HEK293 (cell line): Measurements from ENCODE around the gene RNF225.
A peak's percentile ranks its signal among the peaks of the same experiment; 100 is the strongest.

Experiments used
- CTCF ChIA-PET: fragments of 350-600 bp; formaldehyde crosslinking; extraction: SDS; loops from one replicate; lab custom pipeline; 2021; ENCODE audit warnings: antibody characterized with exemption; lab: Yijun Ruan, JAX
- POLR2A ChIA-PET: fragments of 300-600 bp; formaldehyde crosslinking; extraction: SDS; loops from one replicate; lab custom pipeline; 2020; ENCODE audit warnings: antibody characterized with exemption, inconsistent platforms; lab: Yijun Ruan, JAX
- H3K27ac ChIP-seq: fragments of 200-500 bp; sonication (Bioruptor generic); 2 replicates; pipeline ENCODE4 v1.5.1; 2014; ENCODE audit warnings: low read depth, low read length, control low read depth, inconsistent platforms; ENCODE audit errors: extremely low read depth
- H3K36me3 ChIP-seq, 2 experiments: fragments of 200-500 bp in 1 of 2; sonication (Bioruptor generic) in 1 of 2; 1 replicate in 1 of 2; 2 replicates in 1 of 2; pipeline ENCODE4 v1.5.1; 2014 to 2017; ENCODE audit warnings: inconsistent platforms in 2 of 2, low read length in 2 of 2; ENCODE audit not compliant: control insufficient read depth in 2 of 2, insufficient read depth in 1 of 2
- H3K4me1 ChIP-seq: fragments of 200-500 bp; sonication (Bioruptor generic); 2 replicates; pipeline ENCODE4 v1.5.1; 2014; ENCODE audit warnings: mild to moderate bottlenecking, low read length, inconsistent platforms; ENCODE audit not compliant: control insufficient read depth, insufficient read depth
- H3K4me3 ChIP-seq: 2 replicates; pipeline ENCODE4 v1.5.1; 2011; ENCODE audit warnings: low read depth, mild to moderate bottlenecking, control low read depth, low read length, moderate library complexity
- H3K9me3 ChIP-seq: fragments of 200-500 bp; sonication (Bioruptor generic); 2 replicates; pipeline ENCODE4 v1.5.1; 2014; ENCODE audit warnings: low read depth, low read length, inconsistent platforms; ENCODE audit not compliant: control insufficient read depth, insufficient read depth
- KLF16 ChIP-seq: fragments of 450-650 bp; formaldehyde crosslinking; IDR thresholded peaks from 2 replicates; pipeline ENCODE4 v1.5.1; 2017; ENCODE audit warnings: missing biosample characterization, missing genetic modification characterization
- OVOL3 ChIP-seq: fragments of 450-650 bp; formaldehyde crosslinking; IDR thresholded peaks from 2 replicates; pipeline ENCODE4 v1.5.1; 2016; ENCODE audit warnings: missing biosample characterization, missing genetic modification characterization
- YY1 ChIP-seq: fragments of 450-650 bp; formaldehyde crosslinking; IDR thresholded peaks from 2 replicates; pipeline ENCODE4 v1.5.1; 2018; ENCODE audit warnings: missing biosample characterization, missing genetic modification characterization
- ZBTB20 ChIP-seq: fragments of 450-650 bp; formaldehyde crosslinking; IDR thresholded peaks from 2 replicates; pipeline ENCODE4 v1.5.1; 2016; ENCODE audit warnings: missing biosample characterization, missing genetic modification characterization
- ZBTB8A ChIP-seq: fragments of 450-650 bp; formaldehyde crosslinking; IDR thresholded peaks from 2 replicates; pipeline ENCODE4 v1.5.1; 2016; ENCODE audit warnings: missing biosample characterization, missing genetic modification characterization
- ZNF10 ChIP-seq: fragments of 450-650 bp; formaldehyde crosslinking; IDR thresholded peaks from 2 replicates; pipeline ENCODE4 v1.5.1; 2017; ENCODE audit warnings: missing biosample characterization, missing genetic modification characterization
- ZNF138 ChIP-seq: fragments of 450-650 bp; formaldehyde crosslinking; IDR thresholded peaks from 2 replicates; pipeline ENCODE4 v1.5.1; 2016; ENCODE audit warnings: missing biosample characterization, missing genetic modification characterization, borderline replicate concordance
- ZNF155 ChIP-seq: fragments of 450-650 bp; formaldehyde crosslinking; IDR thresholded peaks from 2 replicates; pipeline ENCODE4 v1.5.1; 2016; ENCODE audit warnings: missing biosample characterization, missing genetic modification characterization
- ZNF2 ChIP-seq: fragments of 450-650 bp; formaldehyde crosslinking; IDR thresholded peaks from 2 replicates; pipeline ENCODE4 v1.5.1; 2016; ENCODE audit warnings: missing biosample characterization, missing genetic modification characterization
- ZNF561 ChIP-seq: fragments of 450-650 bp; IDR thresholded peaks from 2 replicates; pipeline ENCODE4 v1.5.1; 2018; ENCODE audit warnings: missing biosample characterization, missing genetic modification characterization, borderline replicate concordance
- ZNF660 ChIP-seq: fragments of 450-650 bp; IDR thresholded peaks from 2 replicates; pipeline ENCODE4 v1.5.1; 2018; ENCODE audit warnings: missing biosample characterization, mild to moderate bottlenecking, missing genetic modification characterization
- ZNF768 ChIP-seq: fragments of 450-650 bp; formaldehyde crosslinking; IDR thresholded peaks from 2 replicates; pipeline ENCODE4 v1.5.1; 2018; ENCODE audit warnings: missing biosample characterization, mild to moderate bottlenecking, missing genetic modification characterization
- TF ChIP-seq, protein P1 (sequence below): sonication (generic); formaldehyde crosslinking; IDR thresholded peaks from 2 replicates; pipeline ENCODE4 v1.8.1; 2022; ENCODE audit warnings: mild to moderate bottlenecking, moderate library complexity, missing genetic modification reagents
- TF ChIP-seq, protein P2 (sequence below): fragments of 450-650 bp; formaldehyde crosslinking; IDR thresholded peaks from 2 replicates; pipeline ENCODE4 v1.5.1; 2016; ENCODE audit warnings: missing biosample characterization, missing genetic modification characterization
- TF ChIP-seq, protein P3 (sequence below): fragments of 450-650 bp; formaldehyde crosslinking; IDR thresholded peaks from 2 replicates; pipeline ENCODE4 v1.5.1; 2016; ENCODE audit warnings: missing biosample characterization, missing genetic modification characterization

The RNF225 gene

DNA sequence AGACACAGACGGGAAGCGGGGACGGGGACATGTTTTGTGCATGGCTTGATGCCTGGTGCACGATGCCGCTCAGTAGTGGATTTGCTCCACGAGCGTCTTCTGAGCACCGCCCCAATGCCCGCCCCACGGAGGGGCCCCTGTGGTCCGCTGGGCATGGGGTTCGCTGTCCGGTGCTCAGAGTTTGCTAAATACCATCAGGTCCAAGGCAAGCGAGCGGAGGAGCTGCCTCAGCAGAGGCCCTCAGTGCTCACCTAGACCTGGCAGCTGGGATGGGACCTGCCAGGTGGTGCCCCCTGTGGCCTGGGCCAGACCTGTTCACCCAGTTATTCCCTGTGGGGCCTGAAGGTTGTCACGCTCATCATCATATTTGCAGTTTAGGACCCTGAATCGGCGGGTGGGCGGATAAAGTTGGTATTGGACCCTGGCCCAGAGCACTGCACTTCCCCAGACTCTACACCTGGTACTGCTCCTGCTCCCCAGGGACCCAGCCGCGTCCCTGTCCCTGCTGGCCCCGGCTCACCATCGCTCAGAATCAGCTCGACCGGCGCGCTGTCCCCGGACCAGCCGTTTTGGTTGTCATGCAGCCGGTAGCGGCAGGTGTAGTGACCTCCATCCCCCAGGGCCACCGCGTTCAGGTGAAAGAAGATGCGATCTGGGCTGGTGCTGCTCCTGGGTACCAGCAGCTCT is 44.4 kb upstream of the RNF225 start:
- Histone ChIP-seq H3K4me3 (no peak overlapping the region), H3K9me3 (no peaks in the 10 kb centered on the region), H3K27ac (no peak overlapping the region), H3K36me3 (no peaks in the 10 kb centered on the region; a peak in 1 of 3 replicates), H3K4me1 (no peaks in the 10 kb centered on the region)
- no peak for TF ChIP-seq ZNF2
- ChIA-PET POLR2A (interaction anchor here (0.8 to 2.9 kb wide), 2 partner anchors 11 to 24 kb away, joined by 4 to 14 read pairs; partner anchors contain the start of genes ZNF497 and ZSCAN22), CTCF (no interaction called here)

DNA sequence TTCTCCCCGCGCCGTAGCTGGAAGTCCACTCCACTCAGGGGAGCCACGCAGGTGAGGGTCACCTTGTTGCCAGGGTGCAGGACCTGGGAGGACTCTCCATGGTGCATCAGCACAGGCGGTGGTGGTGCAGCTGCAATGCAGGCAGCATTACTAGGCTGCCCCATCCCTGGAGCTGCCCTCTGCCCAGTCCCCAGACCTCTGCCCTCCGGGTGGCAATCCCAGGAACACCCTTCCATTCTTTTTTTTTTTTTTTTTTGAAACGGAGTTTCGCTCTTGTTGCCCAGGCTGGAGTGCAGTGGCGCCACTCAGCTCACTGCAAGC is 43.9 kb upstream of the RNF225 start:
- Histone ChIP-seq H3K4me1 (no peaks in the 10 kb centered on the region), H3K27ac (no peak overlapping the region), H3K36me3 (no peaks in the 10 kb centered on the region; a peak in 1 of 3 replicates), H3K9me3 (no peaks in the 10 kb centered on the region), H3K4me3 (no peak overlapping the region)
- ChIA-PET CTCF (no interaction called here), POLR2A (interaction anchor here (0.8 to 2.9 kb wide), 2 partner anchors 11 to 25 kb away, joined by 4 to 14 read pairs; partner anchors contain the start of genes ZNF497 and ZSCAN22)
- TF ChIP-seq ZNF10 (no peak), ZNF660 (tag by site-specific recombination) (no peak), KLF16 (tag by site-specific recombination) (no peak), ZNF561 (tag by site-specific recombination) (no peak)
- TF ChIP-seq, protein P1, sequence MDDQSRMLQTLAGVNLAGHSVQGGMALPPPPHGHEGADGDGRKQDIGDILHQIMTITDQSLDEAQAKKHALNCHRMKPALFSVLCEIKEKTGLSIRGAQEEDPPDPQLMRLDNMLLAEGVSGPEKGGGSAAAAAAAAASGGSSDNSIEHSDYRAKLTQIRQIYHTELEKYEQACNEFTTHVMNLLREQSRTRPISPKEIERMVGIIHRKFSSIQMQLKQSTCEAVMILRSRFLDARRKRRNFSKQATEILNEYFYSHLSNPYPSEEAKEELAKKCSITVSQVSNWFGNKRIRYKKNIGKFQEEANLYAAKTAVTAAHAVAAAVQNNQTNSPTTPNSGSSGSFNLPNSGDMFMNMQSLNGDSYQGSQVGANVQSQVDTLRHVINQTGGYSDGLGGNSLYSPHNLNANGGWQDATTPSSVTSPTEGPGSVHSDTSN (CRISPR knock-in tag), result no peak

DNA sequence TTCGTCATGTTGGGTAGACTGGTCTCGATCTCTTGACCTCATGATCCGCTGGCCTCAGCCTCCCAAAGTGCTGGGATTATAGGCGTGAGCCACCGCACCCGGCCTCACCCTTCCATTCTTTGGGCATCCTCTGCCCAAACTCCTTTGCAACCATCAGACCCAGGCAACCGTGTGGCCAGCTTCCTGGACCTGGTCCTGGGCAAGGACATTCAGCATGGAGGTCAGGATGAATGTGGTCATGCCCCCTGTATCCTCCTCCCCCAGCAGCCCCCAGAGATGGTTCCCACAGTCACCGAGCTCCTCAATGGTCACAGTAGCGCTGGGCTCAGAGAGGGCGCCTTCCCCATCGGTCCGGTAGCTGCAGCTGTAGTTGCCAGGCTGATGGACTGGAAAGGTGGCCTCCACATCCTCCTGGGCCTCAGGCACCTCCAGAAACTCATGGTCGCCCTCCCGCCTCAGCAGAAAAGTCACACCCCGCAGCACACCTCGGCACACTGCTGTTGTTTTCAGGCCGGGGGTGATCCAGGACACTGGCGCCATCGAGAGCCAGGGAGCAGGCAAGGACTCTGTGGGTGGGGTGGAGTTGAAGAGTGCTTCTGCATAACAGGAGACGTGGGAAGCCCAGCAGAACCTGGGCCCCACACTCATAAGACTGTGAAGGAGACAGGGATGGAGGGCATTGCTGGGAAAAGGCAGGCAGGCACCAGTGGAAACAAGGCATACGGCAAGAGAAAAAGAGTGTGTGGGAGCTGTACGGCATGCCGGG is 43.3 kb upstream of the RNF225 start:
- Histone ChIP-seq H3K27ac (no peak overlapping the region), H3K4me1 (no peaks in the 10 kb centered on the region), H3K4me3 (no peak overlapping the region), H3K36me3 (no peaks in the 10 kb centered on the region; a peak in 1 of 3 replicates), H3K9me3 (no peaks in the 10 kb centered on the region)
- TF ChIP-seq ZNF155 (tag by site-specific recombination), result no peak
- TF ChIP-seq, protein P1 (CRISPR knock-in tag), result 0 out of 2 replicates have a peak, but pooled peaks have one; percentile 29
- ChIA-PET POLR2A (interaction anchor here (2.9 kb wide), 1 partner anchor 10 kb away, joined by 14 read pairs; the partner anchor contains the start of gene ZNF497), CTCF (no interaction called here)

DNA sequence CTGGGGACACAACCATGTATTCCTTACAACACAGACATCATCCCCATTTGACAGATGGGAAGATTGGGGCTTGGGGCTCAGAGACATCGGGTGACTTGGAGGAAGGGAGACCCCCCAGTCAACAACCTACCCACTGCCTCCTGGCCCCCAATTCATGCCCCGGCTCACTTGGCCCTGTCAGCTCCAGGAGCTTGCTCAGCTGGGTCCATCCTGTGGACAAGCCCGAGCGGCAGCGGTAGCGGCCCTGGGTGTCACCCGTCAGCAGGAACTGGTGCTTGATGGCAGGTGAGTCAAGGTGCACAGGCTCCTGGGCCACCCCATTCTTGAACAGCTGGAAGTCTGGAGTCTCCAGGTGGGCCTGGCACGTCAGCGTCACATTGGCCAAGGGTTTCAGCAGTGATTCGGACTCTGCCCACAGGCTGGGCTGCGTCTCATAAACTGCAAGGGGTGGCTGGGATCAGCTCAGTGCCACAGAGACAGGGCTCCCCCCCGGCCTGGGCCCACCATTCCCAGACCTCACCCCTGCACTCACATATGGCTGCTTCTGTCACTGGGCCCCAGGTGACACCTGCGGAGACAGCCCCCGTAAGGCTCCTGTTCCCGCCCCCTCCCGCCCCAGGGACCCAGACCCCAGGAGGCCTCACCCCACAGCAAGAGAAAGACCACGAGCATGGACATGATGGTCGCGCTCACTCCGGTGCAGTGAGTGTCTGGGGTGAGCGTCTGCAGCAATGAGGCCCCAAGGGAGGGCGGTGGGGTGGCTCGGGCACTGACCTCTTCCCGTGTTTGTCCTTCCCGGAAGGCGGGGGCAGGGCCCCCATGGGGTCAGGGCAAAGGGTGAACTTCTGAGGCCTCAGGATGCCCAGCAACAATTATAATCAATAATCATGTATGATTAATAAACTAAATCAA is 42.4 kb upstream of the RNF225 start, which contains the start of gene A1BG:
Gene A1BG (minus strand): TSS at position 733 of the 912 bp plus-strand sequence. CDS start 55 bp downstream, at position 678.
- Histone ChIP-seq H3K4me1 (no peaks in the 10 kb centered on the region), H3K9me3 (no peaks in the 10 kb centered on the region), H3K27ac (no peak within 1 kb of the TSS), H3K36me3 (no peaks in the 10 kb centered on the region; a peak in 1 of 3 replicates), H3K4me3 (no peak within 1 kb of the TSS)
- no peak for TF ChIP-seq ZBTB20 (tag by site-specific recombination)
- TF ChIP-seq YY1 (tag by site-specific recombination), result no peak
- TF ChIP-seq, protein P2, sequence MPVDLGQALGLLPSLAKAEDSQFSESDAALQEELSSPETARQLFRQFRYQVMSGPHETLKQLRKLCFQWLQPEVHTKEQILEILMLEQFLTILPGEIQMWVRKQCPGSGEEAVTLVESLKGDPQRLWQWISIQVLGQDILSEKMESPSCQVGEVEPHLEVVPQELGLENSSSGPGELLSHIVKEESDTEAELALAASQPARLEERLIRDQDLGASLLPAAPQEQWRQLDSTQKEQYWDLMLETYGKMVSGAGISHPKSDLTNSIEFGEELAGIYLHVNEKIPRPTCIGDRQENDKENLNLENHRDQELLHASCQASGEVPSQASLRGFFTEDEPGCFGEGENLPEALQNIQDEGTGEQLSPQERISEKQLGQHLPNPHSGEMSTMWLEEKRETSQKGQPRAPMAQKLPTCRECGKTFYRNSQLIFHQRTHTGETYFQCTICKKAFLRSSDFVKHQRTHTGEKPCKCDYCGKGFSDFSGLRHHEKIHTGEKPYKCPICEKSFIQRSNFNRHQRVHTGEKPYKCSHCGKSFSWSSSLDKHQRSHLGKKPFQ (tag by site-specific recombination), result no peak
- no peak for TF ChIP-seq OVOL3
- TF ChIP-seq ZNF768 (tag by site-specific recombination), result no peak
- TF ChIP-seq ZNF138 (tag by site-specific recombination), result no peak
- no peak for TF ChIP-seq ZBTB8A
- TF ChIP-seq, protein P3, sequence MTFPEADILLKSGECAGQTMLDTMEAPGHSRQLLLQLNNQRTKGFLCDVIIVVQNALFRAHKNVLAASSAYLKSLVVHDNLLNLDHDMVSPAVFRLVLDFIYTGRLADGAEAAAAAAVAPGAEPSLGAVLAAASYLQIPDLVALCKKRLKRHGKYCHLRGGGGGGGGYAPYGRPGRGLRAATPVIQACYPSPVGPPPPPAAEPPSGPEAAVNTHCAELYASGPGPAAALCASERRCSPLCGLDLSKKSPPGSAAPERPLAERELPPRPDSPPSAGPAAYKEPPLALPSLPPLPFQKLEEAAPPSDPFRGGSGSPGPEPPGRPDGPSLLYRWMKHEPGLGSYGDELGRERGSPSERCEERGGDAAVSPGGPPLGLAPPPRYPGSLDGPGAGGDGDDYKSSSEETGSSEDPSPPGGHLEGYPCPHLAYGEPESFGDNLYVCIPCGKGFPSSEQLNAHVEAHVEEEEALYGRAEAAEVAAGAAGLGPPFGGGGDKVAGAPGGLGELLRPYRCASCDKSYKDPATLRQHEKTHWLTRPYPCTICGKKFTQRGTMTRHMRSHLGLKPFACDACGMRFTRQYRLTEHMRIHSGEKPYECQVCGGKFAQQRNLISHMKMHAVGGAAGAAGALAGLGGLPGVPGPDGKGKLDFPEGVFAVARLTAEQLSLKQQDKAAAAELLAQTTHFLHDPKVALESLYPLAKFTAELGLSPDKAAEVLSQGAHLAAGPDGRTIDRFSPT (tag by site-specific recombination), result no peak
- ChIA-PET CTCF (no interaction called here), POLR2A (interaction anchor here (2.9 kb wide), 1 partner anchor 9 kb away, joined by 14 read pairs; the partner anchor contains the start of gene ZNF497)
